GM19468 (cell line): ENCODE measurements around the gene KIAA0232.
"Not testable (repeated sequence)": the region's sequence is repeated elsewhere in the genome, so short reads cannot be mapped to it uniquely, and the experiment has no call there.

ENCODE experiments used
- ATAC-seq: cut with Tn5 transposase; IDR thresholded peaks from one replicate; pipeline ENCODE4 v1.9.1; 2021; ENCODE audit warnings: mild to moderate bottlenecking, moderate library complexity, moderate number of reproducible peaks; ENCODE audit not compliant: unreplicated experiment; ENCODE audit errors: extremely low read depth

KIAA0232 gene

DNA sequence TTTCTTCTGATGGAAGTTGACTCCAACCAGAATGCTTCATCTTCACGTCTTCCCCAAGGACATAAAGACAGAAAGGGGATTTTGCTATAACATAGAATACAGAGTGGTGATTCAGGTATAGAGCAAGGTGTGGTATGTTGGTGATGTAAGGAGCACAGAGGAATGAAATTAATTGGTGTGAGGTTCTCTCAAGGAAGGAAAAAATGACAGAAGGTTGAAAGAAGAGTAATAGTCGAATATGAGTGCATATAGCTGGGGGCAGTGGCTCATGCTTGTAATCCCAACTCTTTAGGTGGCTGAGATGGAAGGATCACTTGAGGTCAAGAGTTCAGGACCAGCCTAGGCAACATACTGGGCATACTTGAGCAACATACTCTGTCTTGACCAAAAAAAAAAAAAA, 20.1 kb downstream of the KIAA0232 start:
- ATAC-seq, result no peak

DNA sequence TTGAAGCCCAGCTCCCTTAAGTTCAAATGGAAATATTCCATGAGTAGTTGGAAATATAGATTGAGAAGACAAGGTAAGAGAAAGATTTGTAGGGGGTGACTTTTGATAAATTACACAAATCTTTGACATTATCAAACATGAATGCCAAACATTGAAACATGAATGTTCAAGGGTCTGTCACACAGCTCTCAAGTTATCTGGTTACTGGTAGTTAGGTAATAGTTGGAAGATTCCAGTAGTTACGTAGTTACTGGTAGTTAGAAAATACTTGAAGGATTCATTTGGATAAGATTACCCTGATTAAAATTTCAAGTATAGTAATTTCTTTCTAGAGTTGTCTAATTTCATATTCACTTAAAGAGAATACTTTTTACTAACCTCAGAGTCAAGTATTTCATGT, 20.7 kb downstream of the KIAA0232 start:
- ATAC-seq, result no peak

DNA sequence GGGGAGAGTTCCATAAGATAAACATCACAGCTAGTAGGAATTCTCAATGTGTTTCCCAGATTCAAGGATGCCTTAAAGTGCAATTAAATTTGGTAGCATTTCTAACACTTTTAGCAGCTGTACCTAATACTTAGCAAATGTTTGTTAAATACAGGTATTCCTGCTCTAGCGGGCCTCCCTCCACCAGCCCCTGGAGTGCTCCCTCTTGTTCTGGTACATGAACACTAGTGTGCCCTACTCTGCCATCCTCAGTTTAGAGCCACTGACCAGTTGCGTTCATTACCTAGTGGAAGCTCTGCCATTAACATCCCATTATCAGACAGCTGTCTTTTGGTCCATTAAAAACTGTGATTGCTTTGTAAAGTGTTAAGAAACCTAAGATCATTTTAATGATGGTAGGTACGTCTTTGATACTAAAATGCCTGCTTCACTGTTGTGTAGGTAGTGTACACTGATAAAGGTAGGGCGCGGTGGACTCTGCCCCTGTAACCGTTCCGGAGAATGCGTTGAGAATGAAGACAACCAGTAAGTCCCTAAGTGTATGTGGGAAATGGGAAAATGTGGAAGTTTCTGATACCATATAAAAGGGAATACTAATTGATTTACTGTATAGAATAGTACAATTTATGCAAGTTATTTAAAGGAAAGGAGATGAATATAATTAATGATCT, 21.7 kb downstream of the KIAA0232 start:
- no peak for ATAC-seq

DNA sequence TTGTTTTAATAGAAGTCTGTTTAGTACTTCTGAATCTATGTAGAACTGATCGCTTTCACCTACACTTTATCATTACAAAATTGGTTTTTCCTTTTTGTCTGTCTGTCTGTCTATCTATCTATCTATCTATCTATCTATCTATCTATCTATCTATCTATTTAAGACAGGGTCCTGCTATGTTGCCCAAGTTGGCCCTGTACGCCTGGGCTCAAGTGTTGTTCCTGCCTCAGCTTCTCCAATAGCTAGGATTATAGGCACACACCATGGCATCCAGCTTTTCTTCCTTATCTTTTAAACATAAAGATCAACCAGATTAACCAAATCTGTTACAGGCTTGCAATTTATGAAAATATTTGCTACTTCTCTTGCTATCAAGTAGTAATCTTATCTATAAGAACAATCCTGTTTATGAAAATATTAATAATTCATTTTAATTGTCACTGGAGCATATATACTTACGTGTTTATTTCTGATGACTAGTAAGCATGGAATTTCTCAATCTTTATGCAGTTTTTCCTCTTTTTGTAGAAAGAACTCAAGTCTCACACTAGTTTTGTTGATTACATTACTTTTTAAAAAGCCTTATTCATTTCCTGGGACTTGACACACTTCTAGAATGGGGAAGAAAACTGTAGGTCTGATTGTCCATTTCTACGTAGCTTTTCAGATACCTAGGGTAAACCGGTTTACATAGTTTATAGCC, 24.5 kb downstream of the KIAA0232 start:
- no peak for ATAC-seq

DNA sequence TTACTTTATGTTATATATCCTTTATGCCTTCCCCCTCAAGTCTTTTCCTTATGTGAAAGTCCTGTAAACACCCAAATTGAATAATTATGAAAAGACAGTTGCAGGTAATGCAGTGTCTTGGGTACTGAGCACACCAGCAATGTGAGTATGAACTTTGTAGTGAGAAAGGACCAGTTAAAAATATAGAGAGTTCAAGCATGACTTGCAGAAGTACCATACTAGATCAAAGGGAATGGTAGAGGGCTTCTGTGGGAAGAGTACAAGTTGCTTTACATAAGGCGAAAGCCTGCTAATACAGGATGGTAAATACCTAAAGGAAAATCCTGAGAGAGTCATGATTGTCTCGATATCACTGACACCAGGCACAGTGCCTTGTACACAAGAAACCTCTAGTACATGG, 25.7 kb downstream of the KIAA0232 start:
- no peak for ATAC-seq

DNA sequence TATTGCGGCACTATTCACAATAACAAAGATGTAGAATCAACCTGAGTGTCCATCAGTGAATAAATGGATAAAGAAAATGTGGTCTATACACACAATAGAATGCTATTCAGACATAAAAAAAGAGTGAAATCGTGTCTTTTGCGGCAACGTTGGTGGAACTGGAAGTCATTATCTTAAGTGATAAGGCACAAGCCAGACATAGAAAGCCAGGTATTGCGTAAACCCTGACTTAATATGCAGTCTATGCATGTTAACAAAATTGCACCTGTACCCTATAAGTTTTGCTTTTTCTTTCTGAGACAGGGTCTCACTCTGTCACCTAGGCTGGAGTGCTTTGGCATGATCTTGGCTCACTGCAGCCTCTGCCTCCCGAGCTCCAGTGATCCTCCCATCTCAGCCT, 28.6 kb downstream of the KIAA0232 start:
- ATAC-seq, result no peak

DNA sequence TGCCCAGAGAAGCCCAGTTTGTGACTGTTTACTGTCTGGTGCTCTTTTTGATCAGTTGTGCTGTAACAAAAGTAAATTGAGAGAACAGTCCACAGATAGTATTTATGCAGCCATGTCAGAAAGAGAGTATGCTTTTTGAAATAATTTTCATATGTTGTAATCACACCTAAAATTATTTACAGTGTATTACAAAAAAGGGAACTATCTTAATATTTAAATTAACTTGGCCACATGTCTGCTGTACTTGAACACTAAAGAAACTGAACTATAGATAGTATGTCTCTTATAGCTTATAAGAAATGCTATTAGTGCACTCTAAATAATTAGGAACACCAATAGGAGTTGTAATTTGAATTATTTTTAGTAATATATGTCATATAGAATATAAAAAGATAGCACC, 30.2 kb downstream of the KIAA0232 start:
- no peak for ATAC-seq

- ATAC-seq, result no peak
These were observed 31.2 kb downstream of the KIAA0232 start for GRCh38 chr4:6813725-6814124.

- no peak for ATAC-seq
These were observed 32.7 kb downstream of the KIAA0232 start for GRCh38 chr4:6815029-6815836.

DNA sequence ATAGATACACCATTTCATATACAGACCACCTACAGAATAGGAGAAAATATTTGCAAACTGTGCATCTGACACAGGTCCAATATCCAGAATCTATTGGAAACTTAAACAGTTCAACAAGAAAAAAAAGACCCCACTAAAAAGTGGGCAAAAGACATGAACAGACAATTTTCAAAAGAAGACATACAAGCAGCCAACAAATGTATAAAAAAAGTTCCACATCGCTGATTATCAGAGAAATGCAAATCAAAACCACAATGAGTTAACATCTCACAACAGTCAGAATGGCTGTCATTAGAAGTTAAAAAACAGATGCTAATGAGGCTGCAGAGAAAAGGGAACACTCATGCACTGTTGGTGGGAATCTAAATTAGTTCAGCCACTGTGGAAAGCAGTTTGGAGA, 36.8 kb downstream of the KIAA0232 start:
- ATAC-seq, result no peak

GRCh38 chr4:6820695-6821094, 38.2 kb downstream of the KIAA0232 start:
- no peak for ATAC-seq

DNA sequence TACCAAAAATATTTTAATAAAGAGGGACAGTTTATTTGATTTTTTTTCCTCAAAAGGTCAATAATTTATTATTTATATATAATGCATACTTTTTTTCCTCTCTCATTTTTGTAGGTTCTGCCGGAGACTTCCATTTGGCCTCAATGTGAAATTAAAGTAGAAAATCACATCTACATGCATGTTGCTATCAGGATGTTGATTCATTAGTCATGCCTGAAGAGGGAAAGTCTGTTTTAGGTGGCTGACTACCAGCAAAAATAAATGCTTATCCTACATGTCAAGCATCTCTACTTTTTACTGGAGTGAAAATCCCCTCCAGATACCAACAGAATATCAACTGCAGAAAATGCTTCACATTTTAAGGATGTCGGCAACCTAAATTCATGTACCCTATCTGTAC, 41.5 kb downstream of the KIAA0232 start:
- no peak for ATAC-seq

DNA sequence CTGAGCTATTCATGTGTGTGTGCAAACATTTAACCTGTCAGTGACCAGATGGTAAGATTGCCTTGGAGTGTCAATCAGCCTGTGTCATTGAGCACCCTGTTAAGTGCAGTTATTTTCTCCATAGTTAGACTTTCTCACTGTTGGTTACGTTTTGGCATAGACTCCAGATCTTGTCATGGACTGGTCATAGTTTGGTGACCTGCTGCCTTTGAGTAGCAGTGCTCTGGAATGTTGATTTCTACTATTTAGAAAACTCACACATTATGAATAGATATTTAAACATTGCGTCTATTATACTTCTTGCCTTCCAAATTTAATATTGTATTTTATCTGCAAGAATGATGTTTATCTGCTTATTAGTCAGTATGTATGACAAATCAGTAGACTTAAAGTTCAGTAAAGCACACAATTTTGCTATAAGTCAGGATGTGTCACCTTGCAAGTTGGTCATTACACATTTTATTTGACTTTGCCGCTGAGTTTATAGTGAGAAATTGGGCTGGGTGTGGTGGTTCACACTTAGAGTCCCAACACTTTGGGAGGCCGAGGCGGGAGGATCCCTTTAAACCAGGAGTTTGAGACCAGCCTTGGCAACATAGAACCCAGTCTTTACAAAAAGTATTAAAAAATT, 42.4 kb downstream of the KIAA0232 start:
- no peak for ATAC-seq

- no peak for ATAC-seq
These were observed 42.9 kb downstream of the KIAA0232 start for GRCh38 chr4:6825403-6825802.

- no peak for ATAC-seq
These were observed 44.4 kb downstream of the KIAA0232 start for GRCh38 chr4:6826781-6827508.

DNA sequence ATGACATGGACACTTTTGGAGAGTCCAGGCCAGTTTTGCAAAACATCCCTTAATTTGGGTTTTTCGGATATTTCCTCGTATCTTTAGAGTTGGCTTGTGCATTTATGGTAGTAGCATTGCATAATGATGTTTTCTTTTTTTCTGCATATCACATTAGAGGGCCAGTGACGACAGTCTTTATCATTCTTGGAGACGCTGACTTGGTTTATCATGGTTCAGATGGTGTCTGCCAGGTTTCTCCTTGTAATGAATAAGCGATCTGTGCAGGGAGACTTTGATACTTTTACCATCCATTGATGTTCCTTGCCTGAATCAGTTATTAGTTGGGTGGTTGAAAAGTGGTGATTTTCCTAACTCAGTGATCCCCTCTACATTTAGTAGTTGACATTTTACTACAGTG, 46.6 kb downstream of the KIAA0232 start:
- ATAC-seq, result no peak

DNA sequence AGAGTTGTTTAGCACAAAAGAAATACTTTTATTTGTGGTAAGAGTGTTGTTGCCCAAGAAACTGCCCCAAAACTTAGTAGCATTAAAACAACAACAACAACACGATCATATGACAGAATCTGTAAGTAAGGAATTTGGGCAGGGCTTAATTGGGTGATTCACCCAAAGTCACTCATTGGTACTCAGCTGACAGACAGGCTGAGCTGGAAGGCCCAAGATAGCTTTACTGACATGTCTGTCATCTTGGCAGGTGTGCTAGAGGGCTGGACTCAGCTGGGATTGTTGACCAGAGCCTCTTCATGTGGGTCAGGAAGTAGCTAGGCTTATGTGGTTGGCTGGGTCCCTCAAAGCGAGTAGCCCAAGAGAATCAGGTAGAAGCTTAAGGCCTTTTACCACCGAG, 52.3 kb downstream of the KIAA0232 start:
- no peak for ATAC-seq

DNA sequence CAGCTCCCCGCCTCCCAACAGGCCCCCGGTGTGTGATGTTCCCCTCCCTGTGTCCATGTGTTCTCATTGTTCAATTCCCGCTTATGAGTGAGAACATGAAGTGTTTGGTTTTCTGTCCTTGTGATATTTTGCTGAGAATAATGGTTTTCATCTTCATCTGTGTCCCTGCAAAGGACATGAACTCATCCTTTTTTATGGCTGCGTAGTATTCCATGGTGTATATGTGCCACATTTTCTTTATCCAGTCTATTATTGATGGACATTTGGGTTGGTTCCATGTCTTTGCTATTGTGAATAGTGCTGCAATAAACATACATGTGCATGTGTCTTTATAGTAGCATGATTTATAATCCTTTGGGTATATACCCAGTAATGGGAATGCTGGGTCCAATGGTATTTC, 53.1 kb downstream of the KIAA0232 start:
- ATAC-seq, result not testable (repeated sequence)

DNA sequence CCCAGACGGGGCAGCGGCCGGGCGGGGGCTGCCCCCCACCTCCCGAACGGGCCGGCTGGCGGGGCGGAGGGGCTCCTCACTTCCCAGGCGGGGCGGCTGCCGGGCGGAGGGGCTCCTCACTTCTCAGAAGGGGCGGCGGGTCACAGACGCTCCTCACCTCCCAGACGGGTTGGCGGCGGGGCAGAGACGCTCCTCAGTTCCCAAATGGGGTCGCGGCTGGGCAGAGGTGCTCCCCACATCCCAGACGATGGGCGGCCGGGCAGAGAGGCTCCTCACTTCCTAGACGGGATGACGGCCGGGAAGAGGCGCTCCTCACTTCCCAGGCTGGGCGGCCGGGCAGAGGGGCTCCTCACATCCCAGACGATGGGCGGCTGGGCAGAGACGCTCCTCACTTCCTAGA, 54.6 kb downstream of the KIAA0232 start:
- ATAC-seq, result not testable (repeated sequence)

GRCh38 chr4:6839579-6839978, 57.1 kb downstream of the KIAA0232 start:
- no peak for ATAC-seq
